Measurements from ENCODE around the gene TH.
"Not testable (repeated sequence)": the region's sequence is repeated elsewhere in the genome, so short reads cannot be mapped to it uniquely, and the experiment has no call there.

TH gene

DNA sequence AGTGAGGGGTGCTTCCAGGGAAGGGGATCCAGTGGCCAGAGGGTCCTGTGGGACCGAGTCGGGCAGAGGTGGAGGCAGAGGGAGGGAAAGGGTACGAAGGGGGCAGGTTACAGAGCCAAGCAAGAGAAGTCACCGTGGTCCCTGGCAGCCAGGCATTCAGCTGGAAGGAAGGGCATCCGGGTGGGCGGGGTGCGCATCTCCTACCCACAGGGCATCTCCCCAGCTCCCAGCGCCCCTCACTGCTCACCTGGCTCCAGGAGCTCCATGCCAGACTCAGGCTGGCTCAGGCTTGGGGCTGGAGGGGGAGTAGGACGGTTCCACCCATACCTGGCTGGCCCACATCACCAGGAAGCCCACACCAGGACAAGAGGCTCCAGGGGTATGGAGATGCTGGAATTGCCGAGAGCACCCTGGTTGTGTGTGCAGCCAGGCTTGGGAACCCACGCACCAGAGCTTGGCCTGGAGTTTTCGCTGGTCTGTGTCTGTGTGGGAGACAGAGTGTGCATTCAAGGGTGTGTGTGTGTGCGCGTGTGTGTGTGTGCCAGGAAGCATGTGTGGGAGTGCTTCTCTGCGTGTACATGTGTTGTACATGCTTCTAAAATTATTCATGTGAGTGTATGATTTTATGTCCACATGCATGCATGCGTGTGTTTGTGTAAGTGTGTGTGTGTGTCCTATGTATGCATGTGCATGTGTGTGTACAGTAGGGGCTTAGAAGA lies 6.6 kb upstream of the TH start:
- DNase-seq (ENCODE audit: low read depth in 3 of 3), result not testable (repeated sequence)

DNA sequence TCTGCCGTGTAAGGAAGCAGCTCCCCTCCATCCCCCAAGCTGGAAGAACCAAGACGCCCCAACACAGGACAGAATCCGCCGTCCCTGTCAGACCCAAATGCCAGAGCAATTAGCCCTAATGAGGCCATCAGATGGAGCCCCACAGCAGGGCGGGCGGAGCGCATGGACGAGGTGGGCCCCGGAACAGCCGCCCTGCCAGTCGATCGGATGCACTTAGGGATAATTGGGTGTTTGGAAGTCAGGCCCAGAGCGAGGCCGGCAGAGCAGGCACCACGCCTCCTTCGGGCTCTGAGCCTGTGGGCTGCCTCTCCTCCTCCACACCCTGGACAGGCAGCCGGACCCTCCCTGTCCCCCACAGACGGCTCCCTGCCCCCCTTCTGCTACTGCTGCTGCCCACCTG lies 5.5 kb upstream of the TH start:
- no peak for DNase-seq (ENCODE audit: low read depth in 3 of 3)

DNA sequence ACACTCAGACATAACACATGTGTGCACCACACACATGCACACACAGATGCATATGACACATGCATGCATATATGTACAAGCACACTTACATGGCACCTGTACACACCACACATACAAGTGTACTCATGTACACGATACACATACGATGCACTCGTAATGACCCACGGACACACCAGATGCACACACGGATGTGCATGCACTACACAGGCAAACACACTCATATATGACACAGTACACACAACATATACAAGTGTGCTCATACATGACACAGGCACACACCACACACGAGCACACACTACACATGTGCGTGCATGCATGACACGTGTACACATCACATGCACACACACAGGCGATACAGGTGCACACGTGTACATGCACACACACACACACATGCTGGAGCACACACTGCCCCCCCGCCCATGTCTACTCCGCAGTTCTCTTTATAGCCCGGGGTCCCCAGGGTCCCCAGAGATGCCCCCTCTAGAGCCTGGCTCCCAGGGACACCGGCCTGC lies 4.8 kb upstream of the TH start:
- DNase-seq (ENCODE audit: low read depth in 3 of 3), result no peak

DNA sequence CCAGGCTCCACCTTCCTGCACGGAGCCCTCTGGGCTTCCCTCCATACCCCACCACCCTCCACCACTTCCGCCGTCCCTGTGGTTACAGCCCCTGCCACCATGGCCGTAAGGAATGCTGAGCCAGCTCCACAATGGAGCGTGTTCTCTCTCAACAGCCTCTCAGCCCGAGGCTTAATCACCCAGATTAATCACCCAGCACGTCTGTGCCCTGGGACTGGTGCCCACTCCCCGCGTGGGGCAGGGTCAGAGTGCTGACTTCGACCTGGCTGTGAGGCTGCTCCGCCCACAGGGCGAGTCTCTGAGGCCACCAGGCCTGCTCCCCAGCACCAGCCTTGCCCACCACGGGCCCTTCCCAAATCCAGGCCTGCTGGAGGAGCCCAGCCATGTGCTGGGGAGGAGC lies 4.0 kb upstream of the TH start:
- no peak for DNase-seq (ENCODE audit: low read depth in 3 of 3)

DNA sequence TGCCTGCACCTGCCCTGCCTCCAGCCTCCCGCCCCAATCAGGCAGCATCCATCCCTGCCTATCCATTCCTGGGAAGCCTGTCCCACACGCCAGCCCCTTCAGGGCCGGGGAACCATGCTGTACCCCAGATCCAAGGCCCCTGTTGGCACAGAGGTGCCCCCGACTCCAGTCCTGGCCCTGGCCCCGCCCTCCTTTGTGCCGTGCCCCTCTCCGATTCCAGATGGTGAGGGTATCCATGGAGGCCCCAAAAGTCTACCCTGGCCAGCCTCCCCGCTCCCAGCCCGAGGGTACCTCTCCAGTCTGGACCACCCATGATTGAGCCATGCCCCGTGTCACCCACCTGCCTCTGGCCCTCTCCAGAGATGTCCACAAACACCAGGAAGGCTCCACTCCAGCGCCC lies 2.7 kb upstream of the TH start:
- DNase-seq (ENCODE audit: low read depth in 3 of 3), result no peak

DNA sequence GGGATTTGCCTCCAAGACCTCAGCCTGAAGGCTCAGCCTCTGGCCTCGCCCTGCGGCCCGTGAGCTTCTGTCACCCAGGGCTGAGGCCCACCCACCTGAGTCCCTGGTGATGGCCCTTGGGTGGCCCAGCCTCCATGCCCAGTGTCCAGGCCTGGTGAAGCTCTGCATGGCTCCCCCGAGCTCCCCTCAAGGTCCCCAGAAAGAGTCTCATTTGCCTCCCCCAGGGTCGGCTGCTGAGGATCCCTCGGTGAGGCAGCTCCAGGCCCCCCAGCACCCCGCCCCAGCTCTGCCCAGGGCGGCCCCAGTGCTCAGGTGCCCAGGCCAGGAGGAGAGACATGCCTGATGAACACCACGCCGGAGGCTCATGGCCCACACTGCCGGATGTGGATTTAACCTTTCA lies 2.1 kb upstream of the TH start:
- no peak for DNase-seq (ENCODE audit: low read depth in 3 of 3)

DNA sequence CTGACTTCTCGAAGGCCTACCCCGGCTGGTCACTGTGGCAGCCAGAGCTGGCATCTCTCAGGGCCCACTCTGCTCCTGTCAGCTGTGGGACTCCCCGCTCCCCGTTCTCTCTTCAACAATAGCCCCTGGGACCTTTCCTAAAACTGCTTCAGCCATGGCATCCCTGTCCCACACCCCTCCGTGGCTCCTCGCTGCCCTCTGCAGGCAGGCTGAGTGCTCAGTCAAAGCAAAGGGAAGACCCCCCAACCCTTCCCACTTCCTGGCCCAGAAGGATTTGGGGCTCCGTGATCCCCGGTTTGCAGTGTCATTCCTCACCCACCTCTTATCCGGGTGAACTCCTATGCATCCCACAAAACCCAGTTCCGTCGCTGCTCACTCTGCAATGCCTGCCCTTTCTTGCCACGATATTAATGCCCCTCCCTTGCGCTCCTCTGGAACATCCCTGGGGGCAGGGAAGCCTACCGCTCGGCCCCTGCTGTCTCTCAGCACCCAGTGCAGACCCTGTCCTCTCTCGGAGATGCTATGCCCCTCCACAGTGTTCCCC lies 1.6 kb upstream of the TH start:
- no peak for DNase-seq (ENCODE audit: low read depth in 3 of 3)

DNA sequence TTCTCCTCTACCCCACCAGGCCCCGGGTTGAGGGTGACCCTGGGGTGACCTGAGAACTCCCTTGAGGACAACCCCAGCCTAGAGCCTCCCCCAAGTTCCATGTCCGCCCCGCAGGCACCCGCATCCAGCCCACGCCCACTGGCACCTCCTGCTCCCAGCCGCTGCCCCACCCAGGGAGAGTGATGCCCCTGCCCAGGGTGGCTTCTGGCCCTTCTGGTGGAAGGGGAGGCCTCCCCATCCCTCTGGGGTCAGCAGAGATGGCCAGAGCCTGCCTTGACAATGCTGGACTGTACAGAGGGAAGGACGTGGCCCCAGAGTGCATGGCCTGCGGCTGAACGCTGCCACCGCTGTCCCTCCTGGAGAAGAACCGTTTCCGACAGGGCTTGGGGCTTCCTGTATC lies 1.1 kb upstream of the TH start:
- DNase-seq (ENCODE audit: low read depth in 3 of 3), result no peak

DNA sequence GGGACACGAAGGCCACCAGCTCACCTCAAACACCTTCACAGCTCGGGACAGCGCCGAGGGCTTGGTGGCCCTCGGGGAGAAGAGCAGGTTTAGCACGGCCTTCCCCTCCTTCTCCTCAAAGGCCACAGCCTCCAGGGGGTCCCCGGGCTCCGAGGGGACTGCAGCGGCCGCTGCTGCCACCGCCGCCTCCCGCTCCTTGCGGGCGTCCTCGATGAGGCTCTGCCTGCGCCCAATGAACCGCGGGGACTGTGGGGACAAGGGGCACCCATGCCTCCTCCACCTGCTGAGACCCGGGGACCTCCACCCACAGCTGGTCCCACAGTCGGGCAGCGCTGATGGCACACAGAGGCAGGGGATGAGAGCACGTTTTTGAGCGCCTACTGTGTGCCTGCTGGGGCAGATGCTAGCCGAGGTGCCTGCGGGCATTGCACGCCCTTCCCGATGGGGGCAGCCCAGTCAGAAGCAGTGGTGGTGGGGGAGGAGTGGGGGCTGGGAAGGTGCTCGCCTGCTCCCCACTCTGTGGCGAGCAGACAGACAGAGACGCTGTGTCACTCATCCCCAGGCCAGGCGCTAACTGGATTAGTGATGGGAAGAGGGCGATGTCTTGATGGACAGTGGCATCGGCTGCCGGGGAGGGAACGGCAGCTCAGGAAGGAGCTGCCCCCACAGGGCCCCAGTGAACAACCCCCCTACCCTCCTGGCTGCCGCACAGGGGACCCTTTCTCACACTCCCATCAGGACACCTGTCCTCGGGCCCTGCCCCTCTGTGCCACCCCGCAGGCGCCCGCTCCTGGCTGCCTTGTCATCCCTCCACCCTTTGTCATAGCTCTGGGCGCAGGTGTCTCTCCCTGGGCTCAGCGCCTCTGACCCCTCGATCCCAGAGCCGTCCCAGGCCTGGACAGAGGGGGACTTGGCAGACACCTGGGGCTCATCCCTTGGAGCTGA lies 1.7 kb downstream of the TH start:
- DNase-seq (ENCODE audit: low read depth in 3 of 3), result no peak

DNA sequence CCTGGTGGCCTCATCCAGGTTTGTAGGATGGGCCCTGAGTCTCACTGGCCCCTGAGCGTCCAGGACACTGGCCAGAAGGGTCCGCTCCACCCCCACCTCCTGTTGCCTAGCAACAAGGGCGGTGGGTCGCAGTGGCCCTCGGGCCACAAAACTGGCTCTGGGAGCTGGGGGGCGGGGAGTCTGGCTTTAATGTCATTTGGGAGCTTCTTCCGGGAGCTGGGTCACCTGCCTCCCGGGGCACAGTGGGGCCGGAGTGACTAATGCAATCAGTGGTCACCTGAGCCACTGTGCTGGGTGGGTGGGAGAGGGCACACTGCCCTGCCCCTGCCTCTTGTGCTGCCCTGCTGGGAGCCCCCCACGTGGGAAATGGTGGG lies 2.6 kb downstream of the TH start:
- no peak for DNase-seq (ENCODE audit: low read depth in 3 of 3)

DNA sequence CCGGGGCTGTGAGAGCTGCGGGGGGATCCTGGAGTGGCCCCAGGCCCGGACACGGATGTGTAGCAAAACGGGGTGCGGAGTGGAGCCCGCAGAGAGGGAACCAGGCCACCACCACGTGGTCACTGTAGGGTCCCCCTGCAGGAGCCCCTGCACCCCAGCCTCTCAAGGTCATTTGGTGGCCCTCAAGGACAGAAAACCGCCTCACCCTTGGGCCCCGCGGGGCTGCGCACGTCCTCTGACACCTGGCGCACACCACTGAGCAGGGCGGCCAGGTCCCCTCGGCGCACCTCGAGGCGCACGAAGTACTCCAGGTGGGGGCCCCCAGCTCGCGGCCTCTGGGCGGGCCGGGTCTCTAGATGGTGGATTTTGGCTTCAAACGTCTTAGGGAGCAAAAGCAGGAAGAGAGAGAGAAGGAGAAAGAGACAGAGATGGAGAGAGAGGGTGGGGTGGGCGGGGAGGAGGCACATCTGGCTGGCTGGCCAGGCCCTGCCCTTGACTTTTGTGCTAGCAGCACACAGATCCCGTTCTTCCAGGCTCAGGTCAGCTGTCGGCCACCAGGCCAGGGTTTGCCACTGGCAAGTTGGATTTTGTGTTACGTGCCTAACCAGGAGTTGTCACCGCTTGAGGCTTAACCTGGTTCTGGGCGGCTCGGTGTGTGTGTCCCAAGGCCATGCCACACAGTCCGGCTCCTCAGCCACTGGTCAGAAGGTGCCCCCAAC lies 3.2 kb downstream of the TH start:
- no peak for DNase-seq (ENCODE audit: low read depth in 3 of 3)

DNA sequence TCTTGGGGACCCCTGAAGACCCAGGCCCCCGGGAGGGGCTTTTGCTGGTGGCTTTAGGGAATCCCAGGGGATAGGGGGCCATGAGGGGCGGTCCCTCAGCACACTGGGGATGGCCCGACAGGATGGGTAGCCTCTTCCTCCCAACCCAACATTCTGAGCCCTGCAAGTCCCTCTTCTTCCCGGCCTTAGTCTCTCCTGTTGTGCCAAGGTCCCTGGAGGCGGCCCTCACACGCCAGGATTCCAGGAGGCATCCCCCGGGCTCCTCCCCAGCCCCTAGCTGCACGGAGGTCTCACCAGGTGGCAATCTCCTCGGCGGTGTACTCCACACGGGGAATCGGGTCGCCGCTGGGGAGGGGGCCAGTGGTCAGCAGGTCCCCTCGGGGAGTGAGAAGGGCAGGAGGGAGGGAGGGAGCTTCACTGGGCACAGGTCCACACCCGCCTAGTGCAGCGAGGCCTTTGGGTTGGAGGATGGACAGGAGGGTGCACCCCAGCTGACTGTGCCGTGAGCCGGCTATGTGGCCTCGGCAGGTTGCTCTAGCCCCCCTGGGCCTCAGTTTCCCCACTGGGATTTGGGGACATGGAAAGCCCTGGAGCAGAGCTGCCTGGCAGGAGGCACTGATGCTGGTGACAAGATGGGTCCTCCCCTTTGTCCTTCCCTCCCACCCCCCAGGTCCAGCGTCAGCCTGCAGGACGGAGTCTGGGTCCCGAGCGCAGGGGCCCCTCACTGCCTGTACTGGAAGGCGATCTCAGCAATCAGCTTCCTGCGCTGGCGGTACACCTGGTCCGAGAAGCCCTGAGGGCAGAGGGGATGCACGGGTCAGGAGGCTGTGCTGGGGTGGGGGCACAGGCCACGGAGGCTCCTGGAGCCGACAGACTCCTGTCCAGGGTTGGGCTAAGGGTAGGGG lies 4.2 kb downstream of the TH start:
- DNase-seq (ENCODE audit: low read depth in 3 of 3), result no peak

DNA sequence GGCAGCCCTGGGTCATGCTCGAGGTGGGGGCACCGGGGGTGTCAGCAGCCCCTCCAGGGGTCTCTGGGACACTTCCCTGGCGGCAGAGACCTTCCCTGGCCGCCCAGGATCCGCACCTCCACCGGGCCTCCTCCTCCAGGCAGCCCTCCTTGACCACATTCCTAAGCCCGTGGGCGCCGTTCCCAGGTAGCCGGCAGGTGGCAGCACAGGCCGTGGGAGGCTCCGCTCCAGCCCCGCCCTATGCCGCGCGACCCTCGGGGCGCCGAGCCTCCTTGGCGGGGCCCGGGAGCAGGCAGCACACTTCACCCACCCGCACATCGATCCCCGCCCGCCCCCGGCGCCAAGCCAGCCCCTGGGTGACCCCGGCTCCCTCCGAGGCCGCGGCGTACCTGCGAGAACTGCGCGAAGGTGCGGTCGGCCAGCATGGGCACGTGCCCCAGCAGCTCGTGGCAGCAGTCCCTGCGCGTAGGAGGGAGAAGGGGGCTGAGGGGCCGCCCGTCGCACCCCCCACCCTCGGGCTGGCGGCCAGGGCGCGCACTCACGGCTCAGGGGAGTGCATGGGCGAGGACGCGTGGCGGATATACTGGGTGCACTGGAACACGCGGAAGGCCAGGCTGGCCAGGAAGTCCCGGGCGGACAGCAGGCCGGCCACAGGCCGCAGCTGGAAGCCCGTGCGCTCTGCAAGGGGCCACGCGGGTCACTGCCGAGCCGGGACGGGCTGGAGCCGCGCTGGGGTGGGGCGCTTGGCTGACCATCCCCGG lies 5.3 kb downstream of the TH start:
- DNase-seq (ENCODE audit: low read depth in 3 of 3), result peak in 1 of 3 donors; percentile 46

DNA sequence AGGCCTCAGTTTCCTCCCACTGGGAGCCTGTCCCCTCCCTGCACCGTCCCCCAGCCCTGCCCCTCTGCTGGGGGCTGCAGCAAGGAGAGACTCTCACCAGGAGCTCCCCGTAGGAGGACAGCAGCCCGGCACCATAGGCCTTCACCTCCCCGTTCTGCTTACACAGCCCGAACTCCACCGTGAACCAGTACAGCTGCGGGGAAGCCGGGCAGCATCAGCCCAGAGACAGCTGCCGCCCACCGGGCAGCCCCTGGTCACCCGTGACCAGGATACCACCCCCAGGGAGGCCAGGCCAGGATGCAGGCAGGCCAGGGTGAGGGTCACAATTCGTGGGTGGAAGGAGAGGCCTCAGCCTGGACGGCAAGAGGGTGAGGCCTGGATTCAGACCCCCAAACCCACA lies 6.0 kb downstream of the TH start:
- DNase-seq (ENCODE audit: low read depth in 3 of 3), result no peak

DNA sequence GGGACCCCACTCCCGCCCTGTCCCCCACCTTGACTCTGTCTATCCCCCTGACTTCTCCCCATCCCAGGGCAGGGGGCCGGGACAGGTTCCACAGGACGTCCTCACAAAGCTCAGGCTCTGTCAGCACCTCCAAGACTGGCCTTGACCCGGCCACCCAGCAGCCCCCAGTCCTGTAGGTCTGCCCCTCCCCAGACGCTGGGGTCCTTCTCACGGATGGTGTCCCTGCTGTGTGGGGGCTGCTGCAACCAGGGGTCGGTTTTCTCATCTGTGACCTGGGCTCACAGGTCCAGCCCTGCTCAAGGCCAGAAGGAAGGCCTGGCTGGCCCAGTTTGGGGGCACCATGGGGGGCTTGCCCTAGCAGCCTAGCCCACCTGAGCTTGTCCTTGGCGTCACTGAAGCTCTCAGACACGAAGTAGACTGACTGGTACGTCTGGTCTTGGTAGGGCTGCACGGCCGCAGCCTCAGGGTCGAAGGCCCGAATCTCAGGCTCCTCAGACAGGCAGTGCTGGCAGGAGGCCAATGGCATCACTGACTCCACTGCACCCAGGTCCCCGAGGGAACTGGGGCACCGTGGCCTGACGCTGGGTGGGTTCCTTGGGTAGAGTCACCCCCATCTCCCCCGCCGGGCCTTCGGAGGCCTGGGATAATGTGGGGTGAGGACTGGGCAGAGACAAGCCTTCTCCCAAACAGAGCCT lies 6.6 kb downstream of the TH start:
- DNase-seq (ENCODE audit: low read depth in 3 of 3), result no peak

DNA sequence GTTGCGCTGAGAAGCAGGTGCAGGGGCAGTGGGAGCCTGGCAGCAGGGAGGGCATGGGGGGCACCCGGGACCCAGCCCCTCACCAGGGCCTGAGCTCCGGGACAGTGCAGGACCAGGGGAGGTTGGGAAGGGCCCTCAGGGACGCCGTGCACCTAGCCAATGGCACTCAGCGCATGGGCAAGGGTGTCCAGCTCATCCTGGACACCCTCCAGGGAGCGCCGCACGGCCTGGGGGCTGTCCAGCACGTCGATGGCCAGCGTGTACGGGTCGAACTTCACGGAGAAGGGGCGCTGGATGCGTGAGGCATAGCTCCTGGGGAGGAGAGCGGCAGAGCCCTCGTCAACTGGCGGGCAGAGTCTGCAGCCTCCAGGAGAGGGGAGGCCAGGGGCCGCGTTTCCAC lies 7.5 kb downstream of the TH start:
- no peak for DNase-seq (ENCODE audit: low read depth in 3 of 3)

DNA sequence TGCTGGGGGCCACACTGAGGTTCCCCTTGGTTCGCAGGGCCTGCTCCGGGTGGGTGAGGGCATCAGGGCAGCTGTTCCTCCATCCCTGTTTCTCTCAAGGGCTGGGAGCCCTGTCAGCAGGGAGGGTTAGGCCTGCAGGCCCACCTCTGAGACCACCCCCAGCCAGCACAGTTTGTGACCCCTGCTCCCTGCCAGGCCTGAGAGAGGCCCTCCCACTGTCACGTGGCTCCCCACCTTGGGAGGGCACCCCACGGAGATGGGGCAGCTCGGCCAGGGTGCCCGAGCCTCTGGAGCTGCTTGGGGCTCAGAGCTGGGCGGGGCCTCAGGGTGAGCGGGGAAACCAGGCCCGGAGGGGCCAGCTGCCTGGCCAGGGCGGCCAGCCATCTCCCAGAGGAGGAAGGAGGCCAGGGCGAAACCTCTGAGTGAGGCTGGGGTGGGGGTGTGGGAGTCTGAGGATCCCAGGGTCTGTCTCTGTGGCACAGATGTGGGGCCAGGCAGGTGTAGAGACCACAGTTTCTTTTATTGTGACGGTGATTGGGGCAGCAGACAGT lies 8.1 kb downstream of the TH start:
- no peak for DNase-seq (ENCODE audit: low read depth in 3 of 3)

DNA sequence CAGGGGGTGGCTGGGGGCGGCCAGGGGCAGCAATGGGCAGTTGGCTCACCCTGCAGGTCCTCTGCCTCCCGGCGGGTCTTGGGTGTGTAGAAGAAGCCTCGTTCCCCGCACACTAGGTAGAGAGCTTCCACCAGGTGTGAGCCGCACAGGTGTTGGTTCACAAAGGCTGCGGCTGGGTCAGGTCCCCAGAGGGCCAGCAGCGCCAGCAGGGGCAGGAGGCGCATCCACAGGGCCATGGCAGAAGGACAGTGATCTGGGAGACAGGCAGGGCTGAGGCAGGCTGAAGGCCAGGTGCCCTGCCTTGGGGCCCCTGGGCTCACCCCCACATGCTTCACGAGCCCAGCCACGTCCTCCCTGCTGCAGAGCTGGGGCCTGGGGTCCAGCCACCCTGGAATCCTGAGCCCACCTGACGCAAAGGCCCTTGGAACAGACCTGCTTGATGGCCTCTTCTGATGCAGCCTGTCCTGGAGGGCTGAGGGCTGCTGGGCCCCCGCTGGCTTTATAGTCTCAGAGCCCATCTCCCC lies 10.8 kb downstream of the TH start, which contains the start of gene INS:
TSS of gene INS (minus strand) at position 474 of the 524 bp plus-strand sequence. CDS start at position 236, 238 bp downstream.
- no peak for DNase-seq (ENCODE audit: low read depth in 3 of 3)

Measured in stimulated activated CD4-positive, alpha-beta T cell treated with anti-CD3 and anti-CD28 coated beads, TNF-alpha, amount 100 ng/mL, for 48 hours (primary cell).